ENCODE results near the gene EDAR.

Gene EDAR

DNA sequence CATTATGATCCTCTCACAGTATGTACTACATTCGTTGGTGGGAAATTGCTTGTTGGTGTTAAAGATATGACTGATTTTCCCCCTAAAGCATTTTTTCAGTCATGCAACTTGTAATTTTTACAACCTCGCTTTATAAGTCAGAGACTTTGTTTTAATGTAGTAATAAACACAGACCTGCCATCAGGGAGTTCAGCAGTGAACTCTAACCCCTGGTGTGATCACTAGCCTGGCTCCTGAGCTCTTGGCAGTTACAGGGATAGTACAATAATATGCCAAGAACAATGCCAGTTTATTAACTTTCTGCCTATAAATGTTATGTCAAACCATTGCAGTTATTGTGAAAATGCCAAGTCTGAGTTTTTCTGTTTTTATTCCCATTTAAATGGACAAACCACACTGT is 93.8 kb downstream of the EDAR start:
- peaks cover 9% of the 10 kb centered on the region for H3K9me3 Mint-ChIP-seq
- no peak for DNase-seq (ENCODE audit: low spot score in 2 of 2)
- H3K27me3 Mint-ChIP-seq = peaks cover 2% of the 10 kb centered on the region
- H3K36me3 Mint-ChIP-seq = peaks cover 7% of the 10 kb centered on the region
- H3K4me1 Mint-ChIP-seq = no peaks in the 10 kb centered on the region
- ATAC-seq (ENCODE audit: low read depth) = no peak
- no peak overlapping the region for H3K27ac Mint-ChIP-seq
- H3K4me3 Mint-ChIP-seq = no peak overlapping the region

GRCh38 chr2:108894766-108895165 is 94.3 kb downstream of the EDAR start:
- ATAC-seq (ENCODE audit: low read depth) (no peak), DNase-seq (ENCODE audit: low spot score in 2 of 2) (no peak)
- Mint-ChIP-seq H3K9me3 (peaks cover 7% of the 10 kb centered on the region), H3K27ac (no peak overlapping the region), H3K36me3 (peaks cover 8% of the 10 kb centered on the region), H3K27me3 (peaks cover 2% of the 10 kb centered on the region), H3K4me1 (no peaks in the 10 kb centered on the region), H3K4me3 (no peak overlapping the region)

DNA sequence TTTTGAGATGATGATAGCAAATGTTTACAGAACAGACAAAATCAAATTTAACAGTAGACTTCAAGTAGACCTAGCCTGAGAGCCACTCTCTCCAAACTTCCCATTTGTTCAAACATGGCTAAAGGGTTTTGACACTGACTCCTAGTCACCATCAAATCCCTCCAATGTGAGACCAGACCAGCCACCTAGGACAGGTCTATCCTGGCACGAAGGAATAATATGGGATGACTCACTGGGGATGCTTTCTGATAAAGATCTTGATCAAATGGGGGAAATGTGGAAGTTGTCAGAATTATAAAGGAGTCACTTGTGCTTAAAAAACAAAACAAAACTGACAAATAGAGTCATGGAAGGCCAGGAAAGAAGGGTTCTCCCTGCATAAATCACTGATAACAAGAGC is 95.7 kb downstream of the EDAR start:
- ATAC-seq (ENCODE audit: low read depth) (no peak), DNase-seq (ENCODE audit: low spot score in 2 of 2) (no peak)
- H3K27ac Mint-ChIP-seq = no peak overlapping the region
- H3K9me3 Mint-ChIP-seq = peaks cover 16% of the 10 kb centered on the region
- H3K27me3 Mint-ChIP-seq = peaks cover 2% of the 10 kb centered on the region
- no peak overlapping the region for H3K4me3 Mint-ChIP-seq
- H3K4me1 Mint-ChIP-seq = no peaks in the 10 kb centered on the region
- H3K36me3 Mint-ChIP-seq = peaks cover 15% of the 10 kb centered on the region

DNA sequence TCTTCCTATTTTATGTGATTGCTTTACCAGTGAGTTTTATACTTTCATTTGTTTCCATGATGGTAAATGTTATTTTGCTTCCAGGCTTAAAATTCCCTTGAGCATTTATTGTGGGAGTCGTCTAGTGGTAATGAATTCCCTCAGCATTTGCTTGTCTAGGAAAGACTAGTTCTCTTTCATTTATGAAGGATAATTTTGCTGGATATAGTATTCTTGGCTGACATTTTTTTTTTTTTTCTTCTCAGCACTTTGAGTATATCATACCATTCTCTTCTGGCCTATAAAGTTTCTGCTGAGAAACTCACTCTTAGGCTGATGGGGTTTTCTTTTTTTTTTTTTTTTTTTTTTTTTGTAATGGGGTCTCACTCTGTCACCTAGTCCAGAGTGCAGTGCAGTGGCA is 99.1 kb downstream of the EDAR start:
- DNase-seq (ENCODE audit: low spot score in 2 of 2) = no peak
- no peak overlapping the region for H3K27ac Mint-ChIP-seq
- ATAC-seq (ENCODE audit: low read depth) = no peak
- H3K36me3 Mint-ChIP-seq = peaks cover 19% of the 10 kb centered on the region
- no peaks in the 10 kb centered on the region for H3K4me1 Mint-ChIP-seq
- peaks cover 20% of the 10 kb centered on the region for H3K9me3 Mint-ChIP-seq
- no peak overlapping the region for H3K4me3 Mint-ChIP-seq
- no peaks in the 10 kb centered on the region for H3K27me3 Mint-ChIP-seq

DNA sequence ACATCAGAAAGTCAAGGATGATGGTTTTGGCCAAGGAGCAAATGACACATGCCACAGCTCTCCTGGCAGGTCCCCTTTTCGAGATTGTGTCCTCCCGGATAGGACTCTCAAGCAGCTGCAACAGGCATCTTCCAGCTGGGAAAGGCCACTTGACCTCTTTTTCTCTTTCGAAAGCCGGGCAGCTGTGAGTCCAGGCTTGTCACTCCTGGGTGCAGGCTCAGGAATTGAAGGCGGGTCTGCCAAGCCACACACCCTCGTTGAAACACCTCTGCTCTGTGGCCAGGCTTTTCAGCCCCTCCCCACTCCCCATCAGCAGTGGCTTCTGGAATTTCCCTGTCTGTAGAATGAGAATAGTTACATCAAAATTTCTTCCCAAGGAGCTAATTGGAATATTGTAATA is 104.4 kb downstream of the EDAR start:
- H3K9me3 Mint-ChIP-seq = peaks cover 23% of the 10 kb centered on the region
- DNase-seq (ENCODE audit: low spot score in 2 of 2) = no peak
- H3K4me1 Mint-ChIP-seq = no peaks in the 10 kb centered on the region
- no peak for ATAC-seq (ENCODE audit: low read depth)
- no peaks in the 10 kb centered on the region for H3K27me3 Mint-ChIP-seq
- H3K36me3 Mint-ChIP-seq = peaks cover 13% of the 10 kb centered on the region
- H3K27ac Mint-ChIP-seq = no peak overlapping the region
- H3K4me3 Mint-ChIP-seq = no peak overlapping the region

DNA sequence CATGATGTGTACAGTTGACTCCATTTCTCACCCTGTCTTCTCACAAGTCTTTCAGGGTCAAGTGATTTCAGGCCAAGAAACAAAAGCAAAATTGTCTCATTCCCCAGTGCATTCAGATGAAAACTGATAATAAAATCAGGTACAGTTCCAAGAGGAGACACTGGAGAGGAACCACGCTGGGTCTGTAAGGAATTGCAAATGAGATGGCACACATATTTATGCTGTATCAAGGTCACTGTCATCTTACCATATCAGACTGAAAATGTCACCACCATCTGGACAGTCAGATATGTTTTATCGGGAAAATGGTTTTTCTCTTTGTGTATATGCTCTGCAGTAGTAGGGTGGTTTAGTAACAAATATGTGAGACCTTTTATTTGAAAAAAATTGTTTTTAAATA is 110.7 kb downstream of the EDAR start:
- peaks cover 14% of the 10 kb centered on the region for H3K9me3 Mint-ChIP-seq
- no peaks in the 10 kb centered on the region for H3K4me1 Mint-ChIP-seq
- DNase-seq (ENCODE audit: low spot score in 2 of 2) = no peak
- no peak for ATAC-seq (ENCODE audit: low read depth)
- no peak overlapping the region for H3K4me3 Mint-ChIP-seq
- peaks cover 11% of the 10 kb centered on the region for H3K36me3 Mint-ChIP-seq
- H3K27ac Mint-ChIP-seq = no peak overlapping the region
- H3K27me3 Mint-ChIP-seq = no peaks in the 10 kb centered on the region

DNA sequence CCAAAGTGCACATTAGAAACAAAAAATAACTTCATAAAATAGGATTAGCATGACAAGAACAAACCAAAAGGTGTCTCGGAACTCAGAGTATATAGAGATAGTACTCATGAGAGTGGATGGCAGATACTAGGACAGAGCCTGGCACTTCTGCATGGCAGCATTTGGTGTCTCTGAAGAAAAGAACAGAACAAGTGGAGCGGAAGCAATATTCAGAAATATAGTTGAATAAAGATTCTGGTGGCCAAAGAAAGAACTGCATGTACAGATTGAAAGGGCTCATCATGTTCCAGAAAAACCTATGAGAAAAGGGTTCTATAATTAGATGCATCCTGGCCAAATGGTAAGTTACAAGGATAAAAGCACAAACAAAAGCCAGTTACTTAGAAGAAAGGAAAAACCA is 111.5 kb downstream of the EDAR start:
- H3K27ac Mint-ChIP-seq = no peak overlapping the region
- no peaks in the 10 kb centered on the region for H3K4me1 Mint-ChIP-seq
- no peak for DNase-seq (ENCODE audit: low spot score in 2 of 2)
- H3K27me3 Mint-ChIP-seq = no peaks in the 10 kb centered on the region
- H3K4me3 Mint-ChIP-seq = no peak overlapping the region
- no peak for ATAC-seq (ENCODE audit: low read depth)
- H3K36me3 Mint-ChIP-seq = peaks cover 9% of the 10 kb centered on the region
- H3K9me3 Mint-ChIP-seq = peaks cover 11% of the 10 kb centered on the region

DNA sequence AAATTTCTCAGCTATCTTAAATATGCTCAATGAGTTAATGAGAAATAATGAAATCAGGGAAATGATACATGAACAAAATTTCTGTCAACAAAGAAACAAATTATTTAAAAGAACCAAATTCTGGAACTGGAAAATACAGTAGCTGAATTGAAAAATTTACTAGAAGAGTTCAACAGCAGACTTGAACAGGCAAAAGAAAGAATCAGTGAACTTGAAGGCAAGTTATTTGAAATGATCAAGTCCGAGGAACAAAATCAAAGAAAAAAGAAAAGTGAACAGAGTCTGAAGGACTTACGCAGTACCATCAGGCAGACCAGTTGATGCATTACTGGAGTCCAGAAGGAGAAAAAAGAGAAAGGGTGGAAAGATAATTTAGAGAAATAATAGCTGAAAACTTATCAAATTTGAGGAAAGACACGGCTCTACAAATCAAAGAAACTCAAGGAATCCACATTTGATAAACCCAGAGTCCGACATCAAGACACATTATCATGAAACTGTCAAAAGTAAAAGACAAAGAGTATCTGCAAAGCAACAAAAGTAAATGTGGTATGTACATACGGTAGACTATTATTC is 118.9 kb downstream of the EDAR start:
- Mint-ChIP-seq H3K9me3 (peaks cover 14% of the 10 kb centered on the region), H3K4me3 (no peak overlapping the region), H3K27ac (no peak overlapping the region), H3K4me1 (no peaks in the 10 kb centered on the region), H3K27me3 (no peaks in the 10 kb centered on the region), H3K36me3 (peaks cover 41% of the 10 kb centered on the region)
- no peak for DNase-seq (ENCODE audit: low spot score in 2 of 2)
- no peak for ATAC-seq (ENCODE audit: low read depth)

- DNase-seq (ENCODE audit: low spot score in 2 of 2) (no peak), ATAC-seq (ENCODE audit: low read depth) (no peak)
- H3K27ac Mint-ChIP-seq = no peak overlapping the region
- peaks cover 14% of the 10 kb centered on the region for H3K9me3 Mint-ChIP-seq
- no peaks in the 10 kb centered on the region for H3K4me1 Mint-ChIP-seq
- peaks cover 42% of the 10 kb centered on the region for H3K36me3 Mint-ChIP-seq
- H3K27me3 Mint-ChIP-seq = no peaks in the 10 kb centered on the region
- H3K4me3 Mint-ChIP-seq = no peak overlapping the region
Measured at GRCh38 chr2:108869542-108869941, 119.5 kb downstream of the EDAR start.

GRCh38 chr2:108868911-108869310 is 120.1 kb downstream of the EDAR start:
- H3K36me3 Mint-ChIP-seq = peaks cover 40% of the 10 kb centered on the region
- H3K4me3 Mint-ChIP-seq = no peak overlapping the region
- H3K27ac Mint-ChIP-seq = no peak overlapping the region
- no peaks in the 10 kb centered on the region for H3K4me1 Mint-ChIP-seq
- H3K9me3 Mint-ChIP-seq = peaks cover 14% of the 10 kb centered on the region
- DNase-seq (ENCODE audit: low spot score in 2 of 2) (no peak), ATAC-seq (ENCODE audit: low read depth) (no peak)
- H3K27me3 Mint-ChIP-seq = no peaks in the 10 kb centered on the region

GRCh38 chr2:108866041-108866440 is 123.0 kb downstream of the EDAR start:
- Mint-ChIP-seq H3K4me1 (no peaks in the 10 kb centered on the region), H3K9me3 (peaks cover 10% of the 10 kb centered on the region), H3K36me3 (peaks cover 31% of the 10 kb centered on the region), H3K4me3 (no peak overlapping the region), H3K27me3 (no peaks in the 10 kb centered on the region), H3K27ac (no peak overlapping the region)
- no peak for ATAC-seq (ENCODE audit: low read depth)
- DNase-seq (ENCODE audit: low spot score in 2 of 2) = no peak

DNA sequence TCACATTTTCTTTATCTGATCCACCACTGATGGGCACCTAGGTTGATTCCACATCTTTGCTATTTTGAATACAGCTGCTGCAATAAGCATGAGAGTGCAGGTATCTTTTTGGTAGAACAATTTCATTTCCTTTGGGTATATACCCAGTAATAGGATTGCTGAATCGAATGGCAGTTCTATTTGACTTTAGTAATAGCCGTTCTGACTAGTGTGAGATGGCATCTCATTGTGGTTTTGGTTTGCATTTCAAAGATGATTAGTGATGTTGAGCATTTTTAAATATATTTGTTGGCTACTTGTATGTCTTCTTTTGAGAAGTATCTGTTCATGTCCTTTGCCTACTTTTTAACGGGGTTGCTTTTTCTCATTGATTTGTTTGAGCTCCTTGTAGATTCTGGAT is 130.1 kb downstream of the EDAR start:
- Mint-ChIP-seq H3K4me3 (no peak overlapping the region), H3K27me3 (no peaks in the 10 kb centered on the region), H3K9me3 (no peaks in the 10 kb centered on the region), H3K36me3 (peaks cover 10% of the 10 kb centered on the region), H3K4me1 (peaks cover 3% of the 10 kb centered on the region), H3K27ac (no peak overlapping the region)
- ATAC-seq (ENCODE audit: low read depth) (no peak), DNase-seq (ENCODE audit: low spot score in 2 of 2) (no peak)

GRCh38 chr2:108855194-108855593 is 133.8 kb downstream of the EDAR start:
- Mint-ChIP-seq H3K9me3 (no peaks in the 10 kb centered on the region), H3K4me3 (no peak overlapping the region), H3K27me3 (no peaks in the 10 kb centered on the region), H3K4me1 (peaks cover 3% of the 10 kb centered on the region), H3K36me3 (peaks cover 21% of the 10 kb centered on the region), H3K27ac (no peak overlapping the region)
- ATAC-seq (ENCODE audit: low read depth) (no peak), DNase-seq (ENCODE audit: low spot score in 2 of 2) (no peak)

DNA sequence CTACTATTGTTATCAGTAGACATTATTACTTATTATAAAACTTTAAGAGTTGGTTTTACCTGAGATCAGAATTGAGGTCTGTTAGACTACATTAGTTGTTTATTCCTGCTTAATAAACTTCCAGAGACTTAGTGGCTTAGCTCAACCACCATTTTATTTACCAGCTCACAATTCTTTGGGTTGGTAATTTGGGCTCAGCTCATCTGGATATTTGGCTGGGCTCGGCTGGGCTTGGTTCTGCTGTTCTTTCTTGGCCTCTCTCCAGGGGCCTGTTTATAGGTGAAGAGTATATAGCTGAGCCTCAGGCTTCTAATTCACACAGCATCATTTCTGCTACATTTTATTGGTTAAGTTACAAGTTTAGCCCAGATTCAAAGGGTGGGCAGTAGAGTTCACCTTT is 134.5 kb downstream of the EDAR start:
- peaks cover 20% of the 10 kb centered on the region for H3K36me3 Mint-ChIP-seq
- no peak for DNase-seq (ENCODE audit: low spot score in 2 of 2)
- H3K27me3 Mint-ChIP-seq = no peaks in the 10 kb centered on the region
- no peak overlapping the region for H3K27ac Mint-ChIP-seq
- no peak overlapping the region for H3K4me3 Mint-ChIP-seq
- H3K4me1 Mint-ChIP-seq = no peaks in the 10 kb centered on the region
- H3K9me3 Mint-ChIP-seq = no peaks in the 10 kb centered on the region
- no peak for ATAC-seq (ENCODE audit: low read depth)

DNA sequence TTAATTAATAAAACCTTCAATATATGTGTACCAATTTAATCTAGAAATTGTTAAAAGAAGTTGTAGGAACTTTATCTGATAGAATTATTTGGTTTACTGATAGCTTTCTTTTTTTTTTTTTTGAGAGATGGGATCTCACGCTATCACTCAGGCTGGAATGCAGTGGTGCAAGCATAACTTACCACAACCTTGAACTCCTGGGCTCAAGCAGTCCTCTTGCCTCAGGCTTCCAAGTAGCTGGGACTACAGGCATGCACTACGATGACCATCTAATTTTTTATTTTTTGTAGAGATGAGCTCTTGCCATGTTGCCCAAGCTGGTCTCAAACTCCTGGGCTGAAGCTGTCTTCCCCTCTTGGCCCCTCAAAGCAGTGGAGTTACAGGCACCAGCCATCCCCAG is 135.6 kb downstream of the EDAR start:
- no peak overlapping the region for H3K4me3 Mint-ChIP-seq
- no peaks in the 10 kb centered on the region for H3K9me3 Mint-ChIP-seq
- ATAC-seq (ENCODE audit: low read depth) (no peak), DNase-seq (ENCODE audit: low spot score in 2 of 2) (no peak)
- peaks cover 21% of the 10 kb centered on the region for H3K36me3 Mint-ChIP-seq
- no peaks in the 10 kb centered on the region for H3K4me1 Mint-ChIP-seq
- H3K27me3 Mint-ChIP-seq = no peaks in the 10 kb centered on the region
- H3K27ac Mint-ChIP-seq = no peak overlapping the region
